MV-4-11 (cell line): ENCODE data around the gene ARHGAP42.
"Not testable (repeated sequence)": the region's sequence is repeated elsewhere in the genome, so short reads cannot be mapped to it uniquely, and the experiment has no call there.

Experiments used
- DNase-seq: peaks from one replicate; lab custom pipeline; 2025; lab: John Stamatoyannopoulos, UW

The ARHGAP42 gene

DNA sequence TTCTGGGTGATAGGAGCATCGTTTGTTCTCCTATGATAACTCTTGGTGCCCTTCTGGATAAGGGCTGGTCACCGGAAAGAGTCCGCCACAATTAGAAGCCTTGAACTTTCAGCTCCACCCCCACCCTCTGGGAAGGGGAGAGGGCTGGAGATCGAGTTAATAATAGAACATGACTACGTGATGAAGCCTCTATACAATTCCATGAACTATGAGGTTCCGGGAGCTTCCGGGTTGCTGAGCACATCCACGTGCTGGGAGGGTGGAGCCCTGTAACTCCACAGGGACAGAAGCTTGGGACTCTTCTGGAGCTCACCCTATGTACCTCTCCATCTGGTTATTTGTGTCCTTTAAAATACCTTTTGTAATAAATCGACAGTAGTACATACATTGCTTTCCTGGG lies 40.3 kb downstream of the ARHGAP42 start:
- DNase-seq = no peak

DNA sequence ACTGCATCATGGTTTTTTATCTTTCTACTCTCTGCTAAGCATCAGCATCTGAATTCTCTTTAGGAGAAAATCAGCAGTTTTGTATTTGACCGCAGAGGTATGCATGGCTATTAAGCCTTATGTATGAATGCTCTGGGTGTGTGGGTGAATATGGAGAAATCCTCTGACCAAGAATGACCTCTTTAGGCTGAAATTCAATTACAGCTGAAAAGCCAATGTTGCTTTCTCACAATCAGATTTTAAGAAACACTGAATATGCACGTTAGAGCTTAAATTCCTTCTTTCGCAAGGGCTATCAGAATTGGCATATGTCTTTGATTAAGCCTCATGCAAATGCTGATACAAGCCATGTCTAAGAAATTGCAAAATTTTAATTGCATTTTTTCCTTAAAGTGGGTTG lies 43.2 kb downstream of the ARHGAP42 start:
- DNase-seq = no peak

DNA sequence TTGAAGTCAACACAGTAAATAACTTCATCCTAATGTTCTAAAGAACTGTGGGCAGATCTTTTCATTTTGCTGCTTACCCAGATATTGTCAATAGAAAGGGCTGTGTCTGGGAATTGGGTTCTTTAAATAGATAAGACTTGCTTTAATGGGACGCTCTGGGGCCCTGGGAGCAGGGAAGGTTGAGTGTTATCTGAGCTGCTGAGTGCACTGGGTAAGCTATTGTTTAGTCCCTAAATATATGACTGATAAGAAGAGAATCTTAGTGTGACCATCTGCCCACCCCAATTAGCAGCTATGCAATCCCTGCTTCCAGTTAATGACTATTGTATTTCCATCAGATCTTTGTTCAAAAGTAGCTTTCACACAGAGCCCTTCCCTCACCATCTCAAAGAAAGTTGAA lies 44.4 kb downstream of the ARHGAP42 start:
- no peak for DNase-seq

DNA sequence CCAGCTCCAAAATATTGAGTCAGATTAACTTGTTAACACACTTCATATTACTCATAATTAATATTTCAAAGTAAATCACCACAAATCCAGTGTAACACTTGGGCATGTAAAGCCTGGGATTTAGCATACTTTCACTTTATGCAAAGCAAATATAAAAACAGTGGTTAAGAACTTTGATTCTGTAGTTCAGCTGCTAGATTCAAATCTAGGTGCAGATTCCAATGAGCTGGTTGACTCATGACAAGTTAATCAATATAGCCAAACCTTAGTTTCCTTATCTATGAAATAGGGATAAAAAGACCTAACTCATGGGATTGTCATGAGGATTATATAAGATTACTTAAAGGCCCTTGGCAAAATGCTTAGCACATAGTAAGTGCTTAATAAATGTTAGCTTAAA lies 45.9 kb downstream of the ARHGAP42 start:
- no peak for DNase-seq

DNA sequence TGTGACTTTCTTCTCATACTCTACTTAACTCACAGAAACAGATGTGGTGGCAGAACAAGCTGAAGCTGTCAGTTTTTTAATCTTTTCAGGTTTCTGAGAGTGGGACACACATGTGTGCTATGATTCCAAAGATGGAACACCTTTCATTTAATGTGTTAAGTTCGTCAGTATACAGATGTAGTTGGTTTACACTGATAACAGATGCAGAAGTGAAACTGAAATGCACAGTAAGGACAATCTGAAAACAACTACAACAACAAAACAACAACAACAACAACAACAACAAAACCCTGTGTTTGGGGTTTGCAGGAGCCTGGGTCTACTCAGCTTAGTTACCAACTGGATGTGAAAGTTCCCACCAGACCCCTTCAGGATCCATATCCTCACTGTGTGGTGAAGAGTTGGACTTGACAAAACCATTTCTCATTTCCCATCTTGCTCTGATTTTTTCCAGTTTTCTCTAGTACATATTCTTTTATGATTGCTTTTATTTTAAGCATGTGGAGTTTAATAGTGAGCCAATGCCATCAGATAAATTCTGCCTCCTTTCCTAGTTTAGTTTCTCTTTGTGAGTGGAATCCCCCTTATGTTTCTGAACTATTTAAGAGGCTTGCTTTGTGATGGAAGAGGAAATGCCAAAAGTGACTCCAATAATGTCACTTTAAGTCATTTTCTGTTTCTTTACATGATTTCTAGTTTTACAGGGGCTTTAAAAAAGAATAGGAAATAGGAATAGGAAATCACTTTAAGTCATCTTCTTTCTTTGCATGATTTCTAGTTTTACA lies 47.8 kb downstream of the ARHGAP42 start:
- DNase-seq = no peak

DNA sequence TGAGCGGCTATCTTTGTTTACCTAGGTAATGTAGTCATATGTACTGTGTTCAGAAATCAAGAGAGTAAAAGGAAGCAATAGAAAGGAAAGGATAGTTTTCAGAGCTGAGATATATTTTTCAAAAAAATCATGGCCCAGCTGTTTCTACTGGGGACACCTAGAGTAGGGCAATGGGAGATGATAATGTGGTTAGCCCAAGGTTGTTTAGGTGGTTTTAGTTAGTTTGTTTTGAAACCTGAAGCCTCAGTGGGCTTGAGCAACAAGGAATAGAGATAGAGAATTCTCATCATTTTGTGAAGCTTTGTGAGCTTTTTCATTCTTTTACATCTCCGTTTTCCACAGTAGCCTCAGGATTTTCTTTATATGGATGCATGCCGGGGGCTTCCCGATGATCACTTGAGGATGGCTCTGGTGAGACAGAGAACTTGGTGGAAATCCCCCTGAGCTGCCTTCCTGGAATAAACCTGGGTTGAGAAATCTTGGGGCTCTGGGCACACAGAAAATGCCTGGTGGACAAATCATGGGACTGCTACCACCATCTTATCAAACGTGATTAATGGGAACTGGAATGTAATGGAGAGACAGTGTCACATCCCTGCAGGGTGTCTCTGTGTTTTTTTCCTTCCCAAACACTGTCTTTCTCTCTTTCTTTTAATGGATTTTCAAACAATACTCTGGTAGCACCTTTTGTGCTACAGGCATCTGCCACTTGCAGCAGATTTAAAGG lies 49.0 kb downstream of the ARHGAP42 start:
- DNase-seq = no peak

DNA sequence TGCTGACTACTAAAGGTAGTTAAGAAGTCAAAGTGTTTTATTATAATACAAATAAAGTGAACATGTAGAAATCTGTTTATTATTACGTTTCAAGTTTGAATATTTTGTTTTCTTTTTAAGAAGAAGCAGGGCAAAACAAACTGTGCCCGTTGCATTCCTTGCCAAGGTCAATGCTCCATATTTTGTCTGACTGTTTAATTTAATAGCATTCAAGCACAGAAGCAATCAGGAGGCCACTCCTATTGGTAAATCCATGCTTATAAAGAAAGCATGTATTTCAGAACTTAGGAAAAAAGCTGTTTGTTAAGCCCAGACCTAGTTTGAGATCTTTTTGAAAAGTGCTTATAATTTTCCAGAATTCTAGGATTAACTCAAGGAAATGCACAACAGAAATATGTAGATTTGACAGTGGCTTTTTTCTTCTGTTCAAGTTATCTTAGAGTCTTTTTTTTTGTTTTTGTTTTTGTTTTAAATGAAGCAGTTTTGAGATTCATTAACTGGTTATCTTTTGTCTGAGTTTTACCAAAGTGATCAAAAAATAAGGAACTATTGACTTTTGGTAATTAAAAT lies 51.7 kb downstream of the ARHGAP42 start:
- no peak for DNase-seq

DNA sequence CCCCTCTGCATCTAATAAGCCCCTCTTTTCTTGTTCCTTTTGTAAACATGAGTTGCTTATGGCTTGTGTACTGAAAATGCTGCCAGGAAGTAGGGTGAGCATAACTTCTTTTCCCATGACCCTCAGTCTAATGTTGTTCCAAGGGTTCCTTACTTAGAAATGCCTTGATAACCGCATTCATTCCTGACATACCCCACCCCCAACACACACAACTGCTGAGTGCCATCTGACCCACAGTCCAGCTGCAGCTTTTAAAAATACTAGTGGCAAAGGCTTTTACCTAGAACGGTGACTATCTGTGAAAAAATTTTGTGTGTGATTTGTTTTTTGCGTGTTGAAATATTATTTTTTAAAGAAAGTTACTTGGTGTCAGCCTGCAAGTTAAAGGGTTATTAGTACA lies 52.6 kb downstream of the ARHGAP42 start:
- no peak for DNase-seq

DNA sequence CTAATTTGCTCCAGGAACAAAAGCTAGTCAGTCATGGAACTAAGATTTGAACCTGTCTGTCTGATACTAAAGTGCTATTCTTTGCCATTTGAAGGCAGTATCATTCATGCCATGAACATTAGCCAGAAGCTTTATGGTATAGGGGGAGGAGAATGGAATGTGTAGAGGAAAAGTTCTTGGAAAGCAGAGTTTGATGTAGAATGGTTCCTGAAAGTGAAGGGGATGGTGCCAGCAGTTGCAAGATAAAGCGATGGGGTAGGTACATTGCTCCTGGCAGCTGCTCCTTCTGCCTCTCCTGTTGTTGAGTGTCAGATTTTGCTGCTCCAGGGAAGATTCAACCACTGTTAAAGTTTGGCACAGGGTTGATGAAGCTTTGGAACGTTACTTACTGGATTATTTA lies 53.4 kb downstream of the ARHGAP42 start:
- no peak for DNase-seq

DNA sequence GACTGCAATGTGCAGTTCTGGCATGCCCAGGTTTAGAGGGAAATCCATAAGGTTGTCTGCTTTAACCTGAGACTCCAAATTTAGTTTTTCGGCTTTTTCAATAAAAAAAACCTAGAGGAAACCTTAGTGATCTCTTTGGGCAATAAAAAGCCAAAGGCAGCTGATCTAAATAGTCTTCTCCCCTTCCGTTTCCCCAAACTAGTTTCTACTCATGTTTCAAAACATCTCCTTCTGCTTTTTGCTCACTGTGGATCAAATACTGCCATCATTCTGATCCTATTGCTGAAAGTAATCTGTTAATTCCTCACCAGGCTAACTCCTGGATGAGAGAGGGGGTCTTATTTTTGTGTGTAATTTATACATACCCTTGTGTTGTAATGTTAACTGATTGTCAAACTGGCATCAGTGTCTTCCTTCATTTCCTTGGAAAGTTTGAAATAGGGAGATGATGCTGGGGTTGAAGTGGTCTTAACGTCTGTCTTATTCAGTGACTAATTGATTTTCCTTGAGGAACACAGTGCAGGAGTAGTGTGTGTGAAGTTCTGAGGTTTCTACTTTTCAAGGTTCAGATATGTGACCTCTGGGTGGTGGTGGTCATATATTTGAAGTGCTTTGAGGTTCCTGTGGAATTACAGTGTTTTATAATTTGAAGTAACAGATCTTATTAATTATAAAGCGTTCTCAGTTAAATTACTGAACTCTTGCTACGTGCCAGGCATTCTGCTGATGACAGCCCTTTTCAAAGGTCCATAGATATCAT lies 55.0 kb downstream of the ARHGAP42 start:
- peak; percentile 81 for DNase-seq

DNA sequence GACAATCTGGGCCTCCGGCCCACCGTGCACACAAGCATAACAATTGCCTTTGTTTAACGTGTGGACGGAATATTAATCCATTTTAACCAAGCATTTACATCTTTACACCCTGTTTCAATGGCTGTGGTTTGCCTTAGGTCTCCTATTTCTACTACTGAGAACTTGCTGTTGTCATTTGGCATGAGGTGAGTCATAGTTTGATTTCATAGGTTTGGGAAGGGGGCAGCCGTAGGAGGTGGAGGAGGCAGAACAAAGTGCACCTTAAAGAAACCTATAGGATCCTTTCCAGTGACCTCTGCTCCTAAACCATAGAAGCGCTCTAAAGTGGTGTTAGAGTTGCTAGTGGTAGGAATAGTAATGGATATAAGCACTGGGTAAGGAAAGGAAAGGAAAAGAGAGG lies 59.4 kb downstream of the ARHGAP42 start:
- no peak for DNase-seq

DNA sequence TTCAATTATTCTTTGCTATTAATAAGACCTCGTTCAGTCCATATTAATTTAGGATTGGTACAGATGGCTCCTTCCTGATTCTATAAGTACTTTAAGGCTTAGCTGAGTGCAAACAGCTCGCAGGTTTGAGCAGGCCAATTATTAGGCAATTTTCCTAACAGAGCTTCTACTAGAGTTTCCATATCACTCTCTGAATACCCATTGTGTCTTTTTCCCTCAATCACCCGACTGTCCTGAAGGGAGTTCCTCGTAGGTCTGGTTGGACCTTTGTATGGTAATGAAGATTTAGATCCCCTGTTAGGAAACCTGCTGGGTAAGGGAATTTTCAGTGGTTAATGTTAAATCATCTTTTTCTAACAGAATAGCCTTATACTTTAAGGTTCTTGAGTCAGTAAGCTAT lies 61.1 kb downstream of the ARHGAP42 start:
- DNase-seq = no peak

DNA sequence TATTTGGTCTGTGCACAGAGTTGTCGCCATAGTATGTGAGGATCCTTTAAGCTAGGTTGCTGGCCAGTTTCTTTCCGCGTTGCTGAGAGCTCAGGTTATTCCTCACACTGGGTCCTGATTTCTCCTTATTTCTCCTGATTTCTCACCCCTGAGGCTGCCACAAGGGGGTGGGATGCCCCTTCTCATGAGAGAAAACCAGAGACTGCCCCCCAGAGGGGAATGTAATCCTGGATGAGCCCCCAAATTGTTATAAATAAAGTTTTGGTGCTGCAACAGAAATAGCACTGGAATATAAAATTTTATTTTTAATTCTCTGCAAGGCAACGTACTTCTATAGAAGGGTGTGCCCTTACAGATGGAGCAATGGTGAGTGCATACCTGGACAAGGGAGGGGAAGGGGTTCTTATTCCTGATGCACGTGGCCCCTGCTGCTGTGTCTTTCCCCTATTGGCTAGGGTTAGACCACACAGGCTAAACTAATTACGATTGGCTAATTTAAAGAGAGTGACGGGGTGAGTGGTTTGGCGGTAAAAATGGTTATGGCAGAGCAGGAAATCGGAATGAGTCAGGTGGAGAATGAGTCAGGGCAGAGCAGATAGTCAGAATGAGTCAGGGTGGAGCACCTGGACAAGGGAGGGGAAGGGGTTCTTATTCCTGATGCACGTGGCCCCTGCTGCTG lies 62.9 kb downstream of the ARHGAP42 start:
- DNase-seq = not testable (repeated sequence)

DNA sequence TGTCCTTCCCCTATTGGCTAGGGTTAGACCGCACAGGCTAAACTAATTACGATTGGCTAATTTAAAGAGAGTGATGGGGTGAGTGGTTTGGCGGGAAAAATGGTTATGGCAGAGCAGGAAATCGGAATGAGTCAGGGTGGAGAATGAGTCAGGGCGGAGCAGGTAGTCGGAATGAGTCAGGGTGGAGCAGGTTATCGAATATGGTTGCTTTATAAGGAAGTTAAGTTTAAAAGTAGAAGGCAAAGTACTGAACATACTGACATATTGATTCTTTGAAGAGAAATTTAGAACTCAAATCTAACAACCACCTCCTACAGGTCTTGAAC lies 63.4 kb downstream of the ARHGAP42 start:
- not testable (repeated sequence) for DNase-seq

DNA sequence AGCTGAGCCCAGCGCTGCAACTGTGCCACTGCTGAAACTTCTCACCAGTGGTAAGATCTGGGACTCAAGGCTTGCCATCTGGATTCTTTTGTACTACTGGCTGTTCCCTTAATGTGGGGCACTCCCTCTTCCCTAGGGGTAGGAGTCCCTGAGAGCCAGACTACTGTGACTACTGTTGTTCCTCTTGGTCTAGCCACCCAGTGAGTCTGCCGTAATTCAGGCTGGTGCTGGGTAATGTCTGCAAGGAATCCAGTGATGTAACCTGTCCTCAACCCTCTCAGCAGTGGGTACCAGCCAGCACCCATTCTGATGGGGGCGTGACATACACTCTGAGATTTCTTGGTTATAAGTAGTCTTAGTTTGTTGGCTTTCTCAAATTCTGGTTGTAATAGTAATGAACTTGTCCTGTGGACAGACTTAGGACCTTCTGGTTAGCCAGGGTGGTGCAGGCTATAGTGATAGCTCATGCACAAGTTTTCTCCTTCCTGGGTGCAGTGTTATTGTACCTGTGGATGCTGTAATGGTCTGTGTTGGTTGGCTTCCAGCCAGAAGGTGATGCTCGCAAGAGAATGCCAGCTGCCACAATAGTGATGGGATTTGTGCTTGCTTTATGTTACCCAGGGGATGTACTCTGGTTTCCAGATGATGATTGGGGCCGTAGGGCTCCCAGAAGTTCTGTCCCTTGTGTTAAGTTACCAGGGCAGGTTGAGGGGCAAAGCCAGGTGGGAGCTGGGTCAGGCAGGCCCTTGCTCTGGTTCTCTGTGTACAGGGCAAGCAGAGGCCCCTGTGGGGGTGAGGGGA lies 65.5 kb downstream of the ARHGAP42 start:
- no peak for DNase-seq

DNA sequence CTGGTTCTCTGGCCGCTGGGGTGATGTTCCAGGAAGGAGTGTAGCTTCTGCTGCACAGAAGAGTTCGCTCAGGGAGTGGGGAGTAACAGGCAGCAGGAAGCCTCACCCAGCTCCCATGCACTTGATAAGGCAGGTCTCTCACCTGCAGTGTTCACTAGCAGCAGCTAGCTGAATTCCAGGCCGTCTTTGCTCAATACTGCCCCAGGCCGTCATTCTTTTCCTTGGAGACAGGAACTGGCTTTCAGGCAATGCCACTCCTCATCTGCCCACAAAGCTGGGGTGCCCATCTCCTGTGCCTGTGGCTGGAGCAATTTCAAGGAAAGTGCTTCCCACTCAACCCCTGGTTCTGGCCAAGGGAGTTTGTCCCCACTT lies 66.1 kb downstream of the ARHGAP42 start:
- DNase-seq = no peak

DNA sequence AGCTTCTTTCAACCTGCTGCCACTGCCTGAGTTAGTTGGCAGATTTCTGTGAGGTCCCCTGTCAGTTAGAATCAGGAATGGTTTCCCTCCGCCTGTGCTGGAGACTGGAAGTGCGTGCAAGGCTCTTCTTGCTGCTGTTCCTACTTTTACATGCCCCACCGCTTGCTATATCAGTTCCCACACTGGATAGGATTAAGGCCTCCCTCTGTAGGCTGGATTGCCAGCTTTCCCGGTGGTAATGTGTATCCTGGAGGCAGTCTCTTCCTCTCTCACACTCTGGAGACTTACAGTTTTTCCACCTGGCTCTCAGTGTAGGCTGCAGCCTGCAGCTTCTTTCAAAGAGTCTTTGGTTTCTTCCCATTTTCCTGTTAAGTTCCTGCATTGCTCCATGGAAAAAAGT lies 66.5 kb downstream of the ARHGAP42 start:
- no peak for DNase-seq

DNA sequence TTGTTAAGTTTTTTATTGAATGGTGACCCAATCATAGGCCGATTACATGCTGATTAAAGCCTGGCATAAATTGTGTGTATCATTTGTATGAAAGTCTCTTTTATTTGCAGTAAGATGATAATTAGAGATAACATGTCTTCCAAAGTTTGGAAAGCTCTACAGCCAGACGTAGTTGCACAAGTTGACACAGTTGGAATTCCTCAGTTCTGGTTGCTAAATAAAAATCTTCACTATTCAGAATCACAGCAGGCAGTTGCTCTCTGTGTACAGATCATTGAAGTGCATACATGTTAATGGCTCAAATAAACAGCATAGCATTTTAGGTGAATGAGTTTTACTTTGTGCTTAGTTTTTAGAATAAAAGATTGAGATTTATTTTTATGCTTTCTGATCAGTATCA lies 69.5 kb downstream of the ARHGAP42 start:
- DNase-seq = no peak

DNA sequence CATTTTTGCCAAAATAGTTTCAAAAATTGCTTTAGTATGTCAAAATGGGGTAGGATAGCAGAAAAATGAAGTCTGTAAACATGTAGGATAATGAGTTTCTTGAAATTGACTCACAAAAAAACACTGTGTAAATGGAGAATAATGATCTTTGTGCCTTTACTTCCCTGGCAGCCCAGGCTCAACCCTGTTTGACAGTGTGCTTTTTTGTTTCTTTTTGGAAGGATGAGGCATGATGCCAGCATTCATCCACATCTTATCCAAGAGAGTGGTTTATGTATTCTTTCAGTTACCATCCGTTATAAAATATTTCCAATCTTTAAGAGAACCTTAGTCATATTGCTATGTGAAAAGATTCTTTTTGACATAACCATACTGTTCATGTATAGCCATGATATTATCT lies 70.6 kb downstream of the ARHGAP42 start:
- DNase-seq = no peak

DNA sequence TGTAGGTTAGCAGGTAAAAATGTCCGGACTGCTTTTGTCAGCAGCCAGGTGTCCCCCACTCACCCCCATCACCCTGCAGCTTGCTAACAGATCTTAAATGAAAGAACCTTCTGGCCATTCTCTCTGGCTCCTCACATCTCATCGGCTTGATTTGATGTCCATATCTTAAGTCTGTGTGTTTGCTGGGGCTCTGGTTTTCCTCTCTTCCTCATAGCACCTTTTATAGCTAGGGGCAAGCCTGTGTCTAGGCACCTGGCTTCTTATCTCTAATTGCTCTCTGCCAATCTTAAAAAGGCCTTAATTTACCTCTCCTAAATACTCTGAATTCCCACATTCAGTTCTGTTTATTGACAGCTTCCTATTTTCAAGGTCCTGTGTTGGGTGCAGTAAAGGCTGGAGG lies 72.0 kb downstream of the ARHGAP42 start:
- no peak for DNase-seq

DNA sequence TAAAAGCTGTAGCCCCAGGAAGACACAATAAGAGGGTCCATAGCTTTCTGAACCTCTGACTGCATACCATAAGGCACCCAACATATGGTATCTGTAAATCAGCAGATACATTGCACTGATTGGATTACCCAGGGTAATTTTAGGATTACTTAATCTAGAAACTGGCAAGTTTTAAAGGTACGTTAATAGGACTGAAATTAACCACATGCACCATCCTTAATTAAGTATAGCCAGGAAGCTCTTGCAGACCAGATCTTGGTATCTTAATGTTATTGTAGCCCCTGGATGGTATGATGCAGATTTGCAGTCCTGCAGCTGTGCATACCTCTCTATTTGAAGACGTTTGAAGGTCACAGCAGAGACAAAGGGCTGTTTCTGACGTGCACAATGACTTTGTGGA lies 72.8 kb downstream of the ARHGAP42 start:
- DNase-seq = no peak
